ENCODE data around the gene MAP3K12. TPM values are rescaled to one million over a fixed set of nuclear protein-coding genes. Genes with fewer than 3 reads are reported as not detected.

Gene MAP3K12
- total and polyA plus RNA-seq, 2 of the 13 experiments (the other 11 are each of a cell fraction or from before 2014, with no cell fraction given): 0.20 to 1.1 TPM

DNA sequence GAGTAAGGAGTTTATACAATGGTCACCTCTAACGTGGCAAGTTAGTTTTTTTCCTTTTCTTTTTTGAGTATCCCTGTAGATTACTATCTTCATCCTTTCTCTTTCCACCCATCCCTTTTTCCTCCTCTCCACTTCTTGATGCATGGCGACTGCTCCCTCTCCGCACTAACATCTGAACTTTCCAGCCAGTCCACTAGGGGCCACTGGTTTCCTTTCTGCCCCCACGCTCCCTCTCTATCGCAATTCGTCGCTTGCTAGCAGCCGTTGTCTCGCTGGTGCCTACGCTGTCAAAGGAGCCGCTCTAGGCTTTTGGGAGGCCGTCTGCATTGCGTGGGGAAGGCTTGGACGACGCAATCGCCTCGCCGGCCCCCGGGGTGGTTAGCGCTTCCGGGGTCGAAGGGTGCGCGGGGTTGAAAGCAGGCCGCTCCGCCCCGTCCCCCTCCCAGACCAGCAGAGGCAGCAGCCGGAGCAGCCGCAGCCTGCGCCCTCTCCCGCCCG is 47.5 kb downstream of the MAP3K12 start, which contains the start of gene PCBP2:
TSS of gene PCBP2 (plus strand) at position 442 of the 498 bp plus-strand sequence. CDS start 2,699 bp downstream, outside the sequence.
- H3K4me3 ChIP-seq (replicated peaks in 1 of 3; ENCODE audit: insufficient read depth in 1 of 3, low read depth in 2 of 3, low read length in 3 of 3): peak within 1 kb of the TSS; percentile 77 to 97 (median 95)
- FAIRE-seq: peak; percentile 89
- DNase-seq (ENCODE audit: low spot score): peak; percentile 98
- peak within 1 kb of the TSS; percentile 92 for H3K27ac ChIP-seq (ENCODE audit: extremely low read length, insufficient read depth, low read length)
- H3K36me3 ChIP-seq (replicated peaks in 1 of 2; ENCODE audit: control insufficient read depth in 1 of 2, insufficient read depth in 2 of 2, low read length in 2 of 2): peaks cover 15 to 31% of the 10 kb centered on the region in 2 experiments
- H3K9me3 ChIP-seq (ENCODE audit: low read length): no peaks in the 10 kb centered on the region
- ChIA-PET POLR2A (interaction anchor here (0.6 to 2.3 kb wide), 4 partner anchors 11 to 49 kb away, joined by 3 to 16 read pairs (median 6); partner anchors contain the start of genes PRR13 and TARBP2), CTCF (ENCODE audit: low intra/inter-chr PET ratio, low total read pairs) (interaction anchor here (1.2 kb wide), 1 partner anchor 99 kb away, joined by 4 read pairs; no protein-coding TSS in a partner anchor)
- peaks cover 40% of the 10 kb centered on the region for H4K20me1 ChIP-seq (ENCODE audit: insufficient read depth, low read length)
- peak within 1 kb of the TSS; percentile 91 for H3K4me2 ChIP-seq (ENCODE audit: low read depth, low read length)
- ATAC-seq: peak; percentile 95
- no peak within 1 kb of the TSS for H2AFZ ChIP-seq (ENCODE audit: low read length)
- intact Hi-C loops (cut with micrococcal nuclease; ENCODE audit: unreplicated experiment): no loop called here
- peak within 1 kb of the TSS; percentile 92 for H3K9ac ChIP-seq (ENCODE audit: insufficient read depth, low read depth, low read length)
- no peaks in the 10 kb centered on the region for H3K27me3 ChIP-seq (ENCODE audit: control insufficient read depth in 1 of 2, insufficient read depth in 2 of 2, low read length in 2 of 2)
- in situ Hi-C loops (cut with HindIII; ENCODE audit: extremely low pct_ligation_motif_present, low pct_unique_long_range_greater_than_20kb): no loop called here
- H3K4me1 ChIP-seq (ENCODE audit: insufficient read depth, low read length): peaks cover 34% of the 10 kb centered on the region
- H3K79me2 ChIP-seq (ENCODE audit: insufficient read depth, low read length): peaks cover 42% of the 10 kb centered on the region
- no TSS peak for BruUV-seq (replicated peaks)
- WGBS (ENCODE audit: low lambda C conversion rate): under 1% methylated on average over 17 of the region's 32 CpGs
- TF ChIP-seq ZNF264 (CRISPR knock-in tag; IDR thresholded peaks at IDR 0.05): peak; percentile 53; the same call in 1 of the 2 replicates
- TF ChIP-seq, protein P1, sequence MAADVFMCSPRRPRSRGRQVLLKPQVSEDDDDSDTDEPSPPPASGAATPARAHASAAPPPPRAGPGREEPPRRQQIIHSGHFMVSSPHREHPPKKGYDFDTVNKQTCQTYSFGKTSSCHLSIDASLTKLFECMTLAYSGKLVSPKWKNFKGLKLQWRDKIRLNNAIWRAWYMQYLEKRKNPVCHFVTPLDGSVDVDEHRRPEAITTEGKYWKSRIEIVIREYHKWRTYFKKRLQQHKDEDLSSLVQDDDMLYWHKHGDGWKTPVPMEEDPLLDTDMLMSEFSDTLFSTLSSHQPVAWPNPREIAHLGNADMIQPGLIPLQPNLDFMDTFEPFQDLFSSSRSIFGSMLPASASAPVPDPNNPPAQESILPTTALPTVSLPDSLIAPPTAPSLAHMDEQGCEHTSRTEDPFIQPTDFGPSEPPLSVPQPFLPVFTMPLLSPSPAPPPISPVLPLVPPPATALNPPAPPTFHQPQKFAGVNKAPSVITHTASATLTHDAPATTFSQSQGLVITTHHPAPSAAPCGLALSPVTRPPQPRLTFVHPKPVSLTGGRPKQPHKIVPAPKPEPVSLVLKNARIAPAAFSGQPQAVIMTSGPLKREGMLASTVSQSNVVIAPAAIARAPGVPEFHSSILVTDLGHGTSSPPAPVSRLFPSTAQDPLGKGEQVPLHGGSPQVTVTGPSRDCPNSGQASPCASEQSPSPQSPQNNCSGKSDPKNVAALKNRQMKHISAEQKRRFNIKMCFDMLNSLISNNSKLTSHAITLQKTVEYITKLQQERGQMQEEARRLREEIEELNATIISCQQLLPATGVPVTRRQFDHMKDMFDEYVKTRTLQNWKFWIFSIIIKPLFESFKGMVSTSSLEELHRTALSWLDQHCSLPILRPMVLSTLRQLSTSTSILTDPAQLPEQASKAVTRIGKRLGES (CRISPR knock-in tag; IDR thresholded peaks at IDR 0.05; ENCODE audit: borderline replicate concordance): no peak
- TF ChIP-seq CHD4 (IDR thresholded peaks at IDR 0.05; ENCODE audit: borderline replicate concordance, low read length): no peak
- no peak for TF ChIP-seq MYNN (CRISPR knock-in tag; IDR thresholded peaks at IDR 0.05; ENCODE audit: low read depth)
- TF ChIP-seq ZIK1 (CRISPR knock-in tag; IDR thresholded peaks at IDR 0.05; ENCODE audit: borderline replicate concordance, low read depth): no peak
- 0 out of 2 replicates have a peak, but pooled peaks have one; percentile 8 for TF ChIP-seq ESRRA (CRISPR knock-in tag; IDR thresholded peaks at IDR 0.05; ENCODE audit: low read depth)
- TF ChIP-seq EEA1 (CRISPR knock-in tag; IDR thresholded peaks at IDR 0.05; ENCODE audit: borderline replicate concordance): no peak
- TF ChIP-seq HHEX (CRISPR knock-in tag; IDR thresholded peaks at IDR 0.05): peak; percentile 24; the same call in 1 of the 2 replicates
- TF ChIP-seq ZNF605 (CRISPR knock-in tag; IDR thresholded peaks at IDR 0.05): 0 out of 2 replicates have a peak, but pooled peaks have one; percentile 52
- TF ChIP-seq CCDC6 (CRISPR knock-in tag; IDR thresholded peaks at IDR 0.05): no peak; the same call in 1 of the 2 replicates
- no peak for TF ChIP-seq ZNF160 (CRISPR knock-in tag; IDR thresholded peaks at IDR 0.05)
- TF ChIP-seq BRCA1 (CRISPR knock-in tag; IDR thresholded peaks at IDR 0.05): no peak; the same call in 1 of the 2 replicates
- no peak for TF ChIP-seq SATB2 (CRISPR knock-in tag; IDR thresholded peaks at IDR 0.05)
- peak; percentile 95 for TF ChIP-seq KAT8 (CRISPR knock-in tag; IDR thresholded peaks at IDR 0.05)
- no peak for TF ChIP-seq ZSCAN31 (CRISPR knock-in tag; IDR thresholded peaks at IDR 0.05; ENCODE audit: low read depth)
- no peak; the same call in 1 of the 2 replicates for TF ChIP-seq HNF4G (IDR thresholded peaks at IDR 0.05; ENCODE audit: borderline replicate concordance, low read depth, low read length)
- TF ChIP-seq HNF4G (CRISPR knock-in tag; IDR thresholded peaks at IDR 0.05; ENCODE audit: borderline replicate concordance, low read depth): no peak
- TF ChIP-seq, protein P2, sequence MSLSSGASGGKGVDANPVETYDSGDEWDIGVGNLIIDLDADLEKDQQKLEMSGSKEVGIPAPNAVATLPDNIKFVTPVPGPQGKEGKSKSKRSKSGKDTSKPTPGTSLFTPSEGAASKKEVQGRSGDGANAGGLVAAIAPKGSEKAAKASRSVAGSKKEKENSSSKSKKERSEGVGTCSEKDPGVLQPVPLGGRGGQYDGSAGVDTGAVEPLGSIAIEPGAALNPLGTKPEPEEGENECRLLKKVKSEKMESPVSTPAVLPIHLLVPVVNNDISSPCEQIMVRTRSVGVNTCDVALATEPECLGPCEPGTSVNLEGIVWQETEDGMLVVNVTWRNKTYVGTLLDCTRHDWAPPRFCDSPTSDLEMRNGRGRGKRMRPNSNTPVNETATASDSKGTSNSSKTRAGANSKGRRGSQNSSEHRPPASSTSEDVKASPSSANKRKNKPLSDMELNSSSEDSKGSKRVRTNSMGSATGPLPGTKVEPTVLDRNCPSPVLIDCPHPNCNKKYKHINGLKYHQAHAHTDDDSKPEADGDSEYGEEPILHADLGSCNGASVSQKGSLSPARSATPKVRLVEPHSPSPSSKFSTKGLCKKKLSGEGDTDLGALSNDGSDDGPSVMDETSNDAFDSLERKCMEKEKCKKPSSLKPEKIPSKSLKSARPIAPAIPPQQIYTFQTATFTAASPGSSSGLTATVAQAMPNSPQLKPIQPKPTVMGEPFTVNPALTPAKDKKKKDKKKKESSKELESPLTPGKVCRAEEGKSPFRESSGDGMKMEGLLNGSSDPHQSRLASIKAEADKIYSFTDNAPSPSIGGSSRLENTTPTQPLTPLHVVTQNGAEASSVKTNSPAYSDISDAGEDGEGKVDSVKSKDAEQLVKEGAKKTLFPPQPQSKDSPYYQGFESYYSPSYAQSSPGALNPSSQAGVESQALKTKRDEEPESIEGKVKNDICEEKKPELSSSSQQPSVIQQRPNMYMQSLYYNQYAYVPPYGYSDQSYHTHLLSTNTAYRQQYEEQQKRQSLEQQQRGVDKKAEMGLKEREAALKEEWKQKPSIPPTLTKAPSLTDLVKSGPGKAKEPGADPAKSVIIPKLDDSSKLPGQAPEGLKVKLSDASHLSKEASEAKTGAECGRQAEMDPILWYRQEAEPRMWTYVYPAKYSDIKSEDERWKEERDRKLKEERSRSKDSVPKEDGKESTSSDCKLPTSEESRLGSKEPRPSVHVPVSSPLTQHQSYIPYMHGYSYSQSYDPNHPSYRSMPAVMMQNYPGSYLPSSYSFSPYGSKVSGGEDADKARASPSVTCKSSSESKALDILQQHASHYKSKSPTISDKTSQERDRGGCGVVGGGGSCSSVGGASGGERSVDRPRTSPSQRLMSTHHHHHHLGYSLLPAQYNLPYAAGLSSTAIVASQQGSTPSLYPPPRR (CRISPR knock-in tag; IDR thresholded peaks at IDR 0.05; ENCODE audit: borderline replicate concordance): no peak

Measured in HepG2 (cell line).